CD14-positive monocyte (primary cell): ENCODE data around the gene SAMSN1. TPM values are rescaled to one million over a fixed set of nuclear protein-coding genes. Genes with fewer than 3 reads are reported as not detected.

Experiments used
- DNase-seq, 3 donors: peaks; one replicate each; pipeline ENCODE4 v3.0.0-alpha.2; 2011 to 2022
- H2AFZ ChIP-seq: 2 replicates; pipeline ENCODE4 v1.6.0; 2012; ENCODE audit warnings: mild to moderate bottlenecking, low read depth, low read length, inconsistent platforms; ENCODE audit not compliant: insufficient read depth, poor library complexity, severe bottlenecking
- H3K27ac ChIP-seq, 2 donors: 1 replicate in 1 of 2; 2 replicates in 1 of 2; pipeline ENCODE4 v1.5.1; 2012 to 2013; ENCODE audit warnings: low read length in 2 of 2, control low read depth in 1 of 2, inconsistent platforms in 1 of 2, low read depth in 1 of 2, mild to moderate bottlenecking in 1 of 2
- H3K27me3 ChIP-seq, 2 donors: one replicate each; pipeline versions ENCODE4 v1.6.0 to v1.6.1; 2011 to 2013; ENCODE audit warnings: low read length in 2 of 2; ENCODE audit not compliant: control insufficient read depth in 2 of 2, insufficient read depth in 2 of 2
- H3K36me3 ChIP-seq, 2 donors: replicated peaks in 1 of 2; 1 replicate in 1 of 2; 2 replicates in 1 of 2; pipeline versions ENCODE4 v1.5.1 to v1.6.1; 2012 to 2013; ENCODE audit warnings: low read length in 2 of 2, control low read depth in 1 of 2, inconsistent platforms in 1 of 2, mild to moderate bottlenecking in 1 of 2; ENCODE audit not compliant: insufficient read depth in 2 of 2, control insufficient read depth in 1 of 2
- H3K4me1 ChIP-seq, 2 donors: 1 replicate in 1 of 2; 2 replicates in 1 of 2; pipeline versions ENCODE4 v1.5.1 to v1.6.1; 2012 to 2013; ENCODE audit warnings: low read length in 2 of 2, control low read depth in 1 of 2, inconsistent platforms in 1 of 2, mild to moderate bottlenecking in 1 of 2, moderate library complexity in 1 of 2; ENCODE audit not compliant: insufficient read depth in 2 of 2, control insufficient read depth in 1 of 2
- H3K4me2 ChIP-seq: replicated peaks from 2 replicates; pipeline ENCODE3; 2012; ENCODE audit warnings: low read length, moderate library complexity, mild to moderate bottlenecking; ENCODE audit not compliant: poor library complexity, severe bottlenecking; ENCODE audit errors: extremely low read depth
- H3K4me3 ChIP-seq, 3 experiments: fragments of 200-600 bp in 1 of 3; sonication (generic) in 1 of 3; replicated peaks in 1 of 3; 1 replicate in 2 of 3; 2 replicates in 1 of 3; pipeline ENCODE4 v1.5.1; 2011 to 2013; ENCODE audit warnings: low read length in 3 of 3, mild to moderate bottlenecking in 3 of 3, control low read depth in 2 of 3, low read depth in 2 of 3, inconsistent platforms in 1 of 3, moderate library complexity in 1 of 3
- H3K79me2 ChIP-seq: 2 replicates; pipeline ENCODE4 v1.6.0; 2012; ENCODE audit warnings: mild to moderate bottlenecking, control low read depth, inconsistent platforms, low read length, moderate library complexity; ENCODE audit not compliant: insufficient read depth
- H3K9ac ChIP-seq: 2 replicates; pipeline ENCODE4 v1.6.0; 2017; ENCODE audit warnings: low read length, mild to moderate bottlenecking; ENCODE audit not compliant: insufficient read depth, poor library complexity, severe bottlenecking
- H3K9me3 ChIP-seq, 2 donors: replicated peaks in 1 of 2; 1 replicate in 1 of 2; 2 replicates in 1 of 2; pipeline versions ENCODE4 v1.5.1 to v1.6.1; 2012 to 2013; ENCODE audit warnings: low read length in 2 of 2, control low read depth in 1 of 2; ENCODE audit not compliant: control insufficient read depth in 1 of 2, insufficient read depth in 1 of 2
- H4K20me1 ChIP-seq: 2 replicates; pipeline ENCODE4 v1.6.0; 2012; ENCODE audit warnings: mild to moderate bottlenecking, low read length, control low read depth, moderate library complexity; ENCODE audit not compliant: insufficient read depth
- H3K27ac Mint-ChIP-seq, 7 donors: one replicate each; pipeline ENCODE4 v1.8.0; 2020; ENCODE audit warnings: mild to moderate bottlenecking in 7 of 7, mixed read lengths in 7 of 7, moderate library complexity in 6 of 7, inconsistent platforms in 2 of 7
- H3K27me3 Mint-ChIP-seq, 3 donors: one replicate each; pipeline ENCODE4 v1.8.0; 2021 to 2022; ENCODE audit warnings: low read depth in 3 of 3, mild to moderate bottlenecking in 3 of 3, mixed read lengths in 3 of 3, moderate library complexity in 3 of 3, inconsistent platforms in 1 of 3
- H3K36me3 Mint-ChIP-seq, 2 donors: one replicate each; pipeline ENCODE4 v1.8.0; 2020; ENCODE audit warnings: mixed read lengths in 2 of 2, inconsistent platforms in 1 of 2, mild to moderate bottlenecking in 1 of 2
- H3K4me1 Mint-ChIP-seq: one replicate; pipeline ENCODE4 v1.8.0; 2020; ENCODE audit warnings: mild to moderate bottlenecking, mixed read lengths
- H3K4me3 Mint-ChIP-seq, 2 donors: one replicate each; pipeline ENCODE4 v1.8.0; 2020; ENCODE audit warnings: mild to moderate bottlenecking in 2 of 2, mixed read lengths in 2 of 2, moderate library complexity in 1 of 2
- H3K9me3 Mint-ChIP-seq, 7 donors: one replicate each; pipeline ENCODE4 v1.8.0; 2020 to 2022; ENCODE audit warnings: mixed read lengths in 7 of 7, mild to moderate bottlenecking in 6 of 7, moderate library complexity in 6 of 7, inconsistent platforms in 2 of 7
- CTCF ChIP-seq: fragments of 200-600 bp; IDR thresholded peaks from one replicate; pipeline ENCODE4 v1.8.0; 2022; ENCODE audit warnings: antibody characterized with exemption, mild to moderate bottlenecking
- WGBS: methylation state at CpG from one replicate; pipeline ENCODE4 v1.1.5; 2013; ENCODE audit warnings: missing lambda C conversion rate; ENCODE audit not compliant: insufficient coverage; 5-methylcytosine and 5-hydroxymethylcytosine counted together
- intact Hi-C, 2 donors: fragments of 100-400 bp; cut with micrococcal nuclease; formaldehyde crosslinking; loops; one replicate each; pipeline versions ENCODE4 v1.15.0 to v1.15.1; 2023
- polyA plus RNA-seq, 3 donors: library from polyadenylated mRNA; depleted of rRNA in 1 of 3; unstranded in 2 of 3; stranded (reverse) in 1 of 3; fragments of 300-500 nt in 2 of 3; fragments of >200 nt in 1 of 3; fragmentation: Illumina TruSeq in 2 of 3; gene quantifications; 1 replicate in 2 of 3; 2 replicates in 1 of 3; pipeline ENCODE4 v1.2.3, GENCODE V29; 2012 to 2021

SAMSN1 gene
- polyA plus RNA-seq, 3 donors: 20.9 to 38.6 (median 31.0) TPM

- H3K27me3 ChIP-seq: no peaks in the 10 kb centered on the region
- H3K27ac Mint-ChIP-seq: no peak overlapping the region
- H3K36me3 Mint-ChIP-seq: no peaks in the 10 kb centered on the region
- H3K36me3 ChIP-seq: no peaks in the 10 kb centered on the region
- no peak overlapping the region for H3K4me2 ChIP-seq
- H3K4me1 ChIP-seq: peaks cover 29 to 48% of the 10 kb centered on the region in 2 donors
- no peaks in the 10 kb centered on the region for H3K9me3 ChIP-seq
- H3K4me3 ChIP-seq: no peak overlapping the region
- no peak overlapping the region for H3K9ac ChIP-seq
- no peak for TF ChIP-seq CTCF
- no peaks in the 10 kb centered on the region for H3K9me3 Mint-ChIP-seq
- H4K20me1 ChIP-seq: no peaks in the 10 kb centered on the region
- H3K27me3 Mint-ChIP-seq: peaks cover 0 to 1% (median 0%) of the 10 kb centered on the region in 3 donors
- no peak overlapping the region for H2AFZ ChIP-seq
- no peak overlapping the region for H3K27ac ChIP-seq
- H3K4me1 Mint-ChIP-seq: peaks cover 38% of the 10 kb centered on the region
- intact Hi-C loops: no loop called here
- H3K4me3 Mint-ChIP-seq: no peak overlapping the region
- no peak for DNase-seq
- no peaks in the 10 kb centered on the region for H3K79me2 ChIP-seq
These were observed 41.2 kb upstream of the SAMSN1 start for GRCh38 chr21:14587266-14587665.

GRCh38 chr21:14585122-14585521 is 39.0 kb upstream of the SAMSN1 start:
- no peak for DNase-seq
- Histone ChIP-seq H3K9ac (no peak overlapping the region), H3K27ac (peak overlapping the region in 1 of 2 donors; percentile 34), H3K4me1 (peaks cover 15 to 28% of the 10 kb centered on the region in 2 donors), H3K4me3 (peak overlapping the region in 1 of 3 experiments; percentile 1), H3K9me3 (no peaks in the 10 kb centered on the region), H3K36me3 (no peaks in the 10 kb centered on the region), H3K79me2 (no peaks in the 10 kb centered on the region), H3K4me2 (peak overlapping the region; percentile 17), H3K27me3 (no peaks in the 10 kb centered on the region), H2AFZ (peak overlapping the region; percentile 21), H4K20me1 (no peaks in the 10 kb centered on the region)
- H3K27me3 Mint-ChIP-seq: peaks cover 0 to 1% (median 1%) of the 10 kb centered on the region in 3 donors
- H3K4me1 Mint-ChIP-seq: peaks cover 23% of the 10 kb centered on the region
- H3K36me3 Mint-ChIP-seq: no peaks in the 10 kb centered on the region
- intact Hi-C loops: no loop called here
- no CpG with 5 or more reads among the region's 1 CpG for WGBS
- TF ChIP-seq CTCF: no peak
- peak overlapping the region in 6 of 7 donors; percentile 30 to 85 (median 53) for H3K27ac Mint-ChIP-seq
- no peak overlapping the region for H3K4me3 Mint-ChIP-seq
- H3K9me3 Mint-ChIP-seq: no peaks in the 10 kb centered on the region
